ENCODE measurements around the gene RBM33. TPM values are rescaled to one million over a fixed set of nuclear protein-coding genes. Genes with fewer than 3 reads are reported as not detected.

Gene RBM33
- polyA plus RNA-seq, 2 of the 4 experiments (the other 2 are of a cell fraction), result 21.7 to 21.9 TPM

DNA sequence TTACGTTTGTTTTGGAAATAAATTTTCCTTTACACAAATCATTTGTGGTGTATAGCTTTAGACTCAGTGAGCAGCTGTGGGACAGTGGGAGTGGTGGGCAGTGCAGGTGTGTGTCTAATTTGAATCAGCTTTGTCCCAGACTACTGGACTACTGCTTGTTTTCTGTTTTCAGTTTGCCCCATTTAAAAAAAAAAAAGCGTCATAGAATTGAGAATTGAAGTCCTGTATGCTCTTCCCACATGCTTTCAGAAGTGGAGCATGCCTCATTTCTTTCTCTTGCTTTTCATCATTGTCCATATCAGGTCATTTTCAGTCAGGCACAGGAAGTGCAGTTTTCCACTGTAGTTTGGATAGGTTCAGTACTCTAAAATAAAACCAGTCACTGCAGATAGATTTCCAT lies 101.7 kb downstream of the RBM33 start:
- Histone ChIP-seq H3K9me3 (no peaks in the 10 kb centered on the region), H3K27ac (no peak overlapping the region), H3K4me3 (no peak overlapping the region), H3K4me1 (peaks cover 1% of the 10 kb centered on the region; the same call in 2 of the 3 replicates), H3K4me2 (no peak overlapping the region)
- 92% methylated on average over 2 of the region's 2 CpGs for WGBS (ENCODE audit: missing lambda C conversion rate)
- DNase-seq (ENCODE audit: low read depth in 1 of 2, low spot score in 1 of 2) (no peak), FAIRE-seq (no peak), ATAC-seq (no peak)
- POLR2A ChIA-PET, result no interaction called here
- TF ChIP-seq RNF2 (IDR thresholded peaks at IDR 0.05; ENCODE audit: borderline replicate concordance, low read depth) (no peak), GATA3 (IDR thresholded peaks at IDR 0.05; ENCODE audit: borderline replicate concordance) (no peak), ZNF302 (CRISPR knock-in tag; IDR thresholded peaks at IDR 0.05) (no peak), BHLHE40 (IDR thresholded peaks at IDR 0.05; ENCODE audit: low read depth, low read length) (no peak), FOSL2 (IDR thresholded peaks at IDR 0.05) (no peak), FOSL2 (CRISPR knock-in tag; IDR thresholded peaks at IDR 0.05) (no peak), PHF8 (IDR thresholded peaks at IDR 0.05; ENCODE audit: borderline replicate concordance, low read depth) (no peak), MAFK (IDR thresholded peaks at IDR 0.05; ENCODE audit: partially characterized antibody) (no peak), SMC3 (IDR thresholded peaks at IDR 0.05) (no peak), CBX2 (IDR thresholded peaks at IDR 0.05; ENCODE audit: borderline replicate concordance, low read depth) (no peak), KDM5A (IDR thresholded peaks at IDR 0.05) (no peak), FOXS1 (CRISPR knock-in tag; IDR thresholded peaks at IDR 0.05) (no peak), RFX5 (IDR thresholded peaks at IDR 0.05) (no peak), POLR2AphosphoS2 (conservative IDR thresholded peaks at IDR 0.05; ENCODE audit: low read length) (no peak)
- TF ChIP-seq, protein P1, sequence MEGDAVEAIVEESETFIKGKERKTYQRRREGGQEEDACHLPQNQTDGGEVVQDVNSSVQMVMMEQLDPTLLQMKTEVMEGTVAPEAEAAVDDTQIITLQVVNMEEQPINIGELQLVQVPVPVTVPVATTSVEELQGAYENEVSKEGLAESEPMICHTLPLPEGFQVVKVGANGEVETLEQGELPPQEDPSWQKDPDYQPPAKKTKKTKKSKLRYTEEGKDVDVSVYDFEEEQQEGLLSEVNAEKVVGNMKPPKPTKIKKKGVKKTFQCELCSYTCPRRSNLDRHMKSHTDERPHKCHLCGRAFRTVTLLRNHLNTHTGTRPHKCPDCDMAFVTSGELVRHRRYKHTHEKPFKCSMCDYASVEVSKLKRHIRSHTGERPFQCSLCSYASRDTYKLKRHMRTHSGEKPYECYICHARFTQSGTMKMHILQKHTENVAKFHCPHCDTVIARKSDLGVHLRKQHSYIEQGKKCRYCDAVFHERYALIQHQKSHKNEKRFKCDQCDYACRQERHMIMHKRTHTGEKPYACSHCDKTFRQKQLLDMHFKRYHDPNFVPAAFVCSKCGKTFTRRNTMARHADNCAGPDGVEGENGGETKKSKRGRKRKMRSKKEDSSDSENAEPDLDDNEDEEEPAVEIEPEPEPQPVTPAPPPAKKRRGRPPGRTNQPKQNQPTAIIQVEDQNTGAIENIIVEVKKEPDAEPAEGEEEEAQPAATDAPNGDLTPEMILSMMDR (IDR thresholded peaks at IDR 0.05), result no peak
- TF ChIP-seq, protein P2, sequence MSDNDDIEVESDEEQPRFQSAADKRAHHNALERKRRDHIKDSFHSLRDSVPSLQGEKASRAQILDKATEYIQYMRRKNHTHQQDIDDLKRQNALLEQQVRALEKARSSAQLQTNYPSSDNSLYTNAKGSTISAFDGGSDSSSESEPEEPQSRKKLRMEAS (IDR thresholded peaks at IDR 0.05), result no peak
- CTCF ChIA-PET, result interaction anchor here (0.9 to 4.3 kb wide), 6 partner anchors 12 to 377 kb away, joined by 3 to 21 read pairs (median 4); no protein-coding TSS in a partner anchor

DNA sequence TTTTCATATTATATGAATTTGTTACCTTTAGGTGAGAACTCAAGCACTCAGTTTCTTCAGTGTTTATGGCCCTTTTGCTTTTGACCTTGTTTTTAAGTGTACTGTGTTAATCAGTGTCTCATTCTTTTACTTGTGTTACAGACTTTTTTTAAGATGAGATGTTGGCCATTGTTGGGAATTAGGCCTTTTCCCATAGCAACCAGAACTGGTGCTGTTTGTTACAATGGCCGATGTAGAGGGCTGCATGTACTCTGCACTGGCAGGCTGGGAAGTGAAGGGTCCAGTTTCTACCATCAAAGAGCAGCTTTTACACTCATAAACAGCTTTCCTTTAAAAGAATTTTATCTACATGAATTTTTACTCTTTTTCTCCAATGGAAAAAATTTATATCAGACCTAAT lies 102.7 kb downstream of the RBM33 start:
- DNase-seq (ENCODE audit: low read depth in 1 of 2, low spot score in 1 of 2) (no peak), FAIRE-seq (no peak), ATAC-seq (no peak)
- 95% methylated on average over 1 of the region's 1 CpG for WGBS (ENCODE audit: missing lambda C conversion rate)
- H3K4me3 ChIP-seq, result no peak overlapping the region
- POLR2A ChIA-PET, result no interaction called here
- CTCF ChIA-PET, result interaction anchor here (1.0 to 1.8 kb wide), 6 partner anchors 11 to 820 kb away, joined by 3 to 9 read pairs (median 4); no protein-coding TSS in a partner anchor
- H3K4me2 ChIP-seq, result no peak overlapping the region
- no peak overlapping the region for H3K27ac ChIP-seq
- no peaks in the 10 kb centered on the region; the same call in 2 of the 3 replicates for H3K4me1 ChIP-seq
- no peaks in the 10 kb centered on the region for H3K9me3 ChIP-seq
- TF ChIP-seq ZC3H11A (IDR thresholded peaks at IDR 0.05) (no peak), HOXA7 (CRISPR knock-in tag; IDR thresholded peaks at IDR 0.05) (no peak), RARB (CRISPR knock-in tag; IDR thresholded peaks at IDR 0.05) (no peak), FOSL2 (IDR thresholded peaks at IDR 0.05) (no peak), FOSL2 (CRISPR knock-in tag; IDR thresholded peaks at IDR 0.05) (no peak), HOXB5 (CRISPR knock-in tag; IDR thresholded peaks at IDR 0.05) (no peak), RCOR1 (IDR thresholded peaks at IDR 0.05; ENCODE audit: low read depth, low read length) (no peak), ZFP36 (IDR thresholded peaks at IDR 0.05; ENCODE audit: borderline replicate concordance, partially characterized antibody) (no peak)
- TF ChIP-seq, protein P3, sequence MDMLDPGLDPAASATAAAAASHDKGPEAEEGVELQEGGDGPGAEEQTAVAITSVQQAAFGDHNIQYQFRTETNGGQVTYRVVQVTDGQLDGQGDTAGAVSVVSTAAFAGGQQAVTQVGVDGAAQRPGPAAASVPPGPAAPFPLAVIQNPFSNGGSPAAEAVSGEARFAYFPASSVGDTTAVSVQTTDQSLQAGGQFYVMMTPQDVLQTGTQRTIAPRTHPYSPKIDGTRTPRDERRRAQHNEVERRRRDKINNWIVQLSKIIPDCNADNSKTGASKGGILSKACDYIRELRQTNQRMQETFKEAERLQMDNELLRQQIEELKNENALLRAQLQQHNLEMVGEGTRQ (IDR thresholded peaks at IDR 0.05), result no peak

DNA sequence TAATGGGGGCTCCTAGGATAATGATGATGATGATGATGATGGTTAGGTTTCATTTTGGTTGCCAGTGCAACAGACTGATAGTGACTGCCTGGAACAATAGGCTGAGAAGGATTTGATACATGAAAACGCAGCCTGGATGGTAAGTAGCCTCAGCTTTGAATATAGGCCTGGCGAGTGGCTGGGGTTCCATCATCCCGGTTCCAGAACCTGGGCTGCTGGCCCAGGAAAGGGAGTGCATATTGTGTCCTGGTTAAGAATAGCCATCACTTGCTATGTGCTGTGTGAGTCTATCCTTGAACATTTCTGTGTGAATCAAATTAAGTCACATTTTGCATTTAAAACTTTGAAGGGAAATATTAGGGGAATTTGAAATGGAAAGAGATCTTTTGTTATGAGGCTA lies 105.1 kb downstream of the RBM33 start:
- WGBS (ENCODE audit: missing lambda C conversion rate), result 100% methylated on average over 3 of the region's 3 CpGs
- H3K27ac ChIP-seq, result no peak overlapping the region
- ATAC-seq (no peak), DNase-seq (ENCODE audit: low read depth in 1 of 2, low spot score in 1 of 2) (no peak), FAIRE-seq (no peak)
- TF ChIP-seq POLR2AphosphoS2 (conservative IDR thresholded peaks at IDR 0.05; ENCODE audit: low read length), result no peak
- TF ChIP-seq, protein P4, sequence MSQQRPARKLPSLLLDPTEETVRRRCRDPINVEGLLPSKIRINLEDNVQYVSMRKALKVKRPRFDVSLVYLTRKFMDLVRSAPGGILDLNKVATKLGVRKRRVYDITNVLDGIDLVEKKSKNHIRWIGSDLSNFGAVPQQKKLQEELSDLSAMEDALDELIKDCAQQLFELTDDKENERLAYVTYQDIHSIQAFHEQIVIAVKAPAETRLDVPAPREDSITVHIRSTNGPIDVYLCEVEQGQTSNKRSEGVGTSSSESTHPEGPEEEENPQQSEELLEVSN (IDR thresholded peaks at IDR 0.05; ENCODE audit: borderline replicate concordance, low read depth), result no peak
- no peak for TF ChIP-seq SMC3 (IDR thresholded peaks at IDR 0.05)
- TF ChIP-seq, protein P3 (IDR thresholded peaks at IDR 0.05), result no peak
- no peak for TF ChIP-seq FOXS1 (CRISPR knock-in tag; IDR thresholded peaks at IDR 0.05)
- no peaks in the 10 kb centered on the region; the same call in 2 of the 3 replicates for H3K4me1 ChIP-seq
- H3K4me2 ChIP-seq, result no peak overlapping the region
- H3K4me3 ChIP-seq, result no peak overlapping the region
- ChIA-PET CTCF (no interaction called here), POLR2A (no interaction called here)
- no peaks in the 10 kb centered on the region for H3K9me3 ChIP-seq

All from A549 (cell line).